ENCODE results near the gene NEIL3. TPM values are rescaled to one million over a fixed set of nuclear protein-coding genes. Genes with fewer than 3 reads are reported as not detected.

The NEIL3 gene
- total and polyA plus RNA-seq, 9 of the 15 experiments (the other 6 are each of a cell fraction or from before 2014, with no cell fraction given): 2.7 to 23.3 (median 12.9) TPM

GRCh38 chr4:177403746-177404145 lies 94.1 kb downstream of the NEIL3 start:
- Histone ChIP-seq H2AFZ (ENCODE audit: low read depth, low read length) (no peak overlapping the region), H3K36me3 (ENCODE audit: control insufficient read depth, insufficient read depth, low read length) (no peaks in the 10 kb centered on the region), H3K27ac (ENCODE audit: extremely low read depth, low read depth, low read length) (no peak overlapping the region), H4K20me1 (replicated peaks; ENCODE audit: control insufficient read depth, insufficient read depth, low read length) (no peaks in the 10 kb centered on the region), H3K9ac (ENCODE audit: insufficient read depth in 1 of 2, low read depth in 2 of 2, low read length in 2 of 2) (no peak overlapping the region), H3K4me1 (replicated peaks in 1 of 2; ENCODE audit: control insufficient read depth in 2 of 2, insufficient read depth in 2 of 2, low read length in 2 of 2) (peaks cover 0 to 3% of the 10 kb centered on the region in 2 experiments; a peak in 1 of 5 replicates), H3K79me2 (ENCODE audit: control insufficient read depth, insufficient read depth, low read length) (no peaks in the 10 kb centered on the region), H3K4me2 (ENCODE audit: insufficient read depth, low read length) (no peak overlapping the region), H3K4me3 (no peak overlapping the region), H3K9me3 (replicated peaks; ENCODE audit: control insufficient read depth, insufficient read depth, low read depth, low read length) (no peaks in the 10 kb centered on the region), H3K9me1 (ENCODE audit: control insufficient read depth, insufficient read depth, low read length) (no peaks in the 10 kb centered on the region), H3K27me3 (ENCODE audit: control insufficient read depth in 2 of 2, insufficient read depth in 2 of 2, low read length in 2 of 2) (peaks cover 11 to 18% of the 10 kb centered on the region in 2 experiments; a peak in 4 of 5 replicates)
- in situ Hi-C loops (cut with MboI) (no loop called here), intact Hi-C loops (cut with micrococcal nuclease) (no loop called here)
- CTCF ChIA-PET (ENCODE audit: low intra/inter-chr PET ratio): no interaction called here
- no peak for ATAC-seq
- no peak for FAIRE-seq
- 5% methylated on average over 6 of the region's 6 CpGs for WGBS (ENCODE audit: insufficient coverage, low coverage, missing lambda C conversion rate)
- no peak for DNase-seq (ENCODE audit: extremely low read depth in 1 of 4, low spot score in 3 of 4)
- no TSS peak for BruUV-seq (replicated peaks)
- POLR2A ChIA-PET: no interaction called here
- TF ChIP-seq ETV1 (tag; conservative IDR thresholded peaks at IDR 0.05; ENCODE audit: low read depth): no peak
- no peak for TF ChIP-seq SOX6 (IDR thresholded peaks at IDR 0.05)
- no peak for TF ChIP-seq PHF21A (IDR thresholded peaks at IDR 0.05; ENCODE audit: borderline replicate concordance, low read depth)
- TF ChIP-seq ZFP36 (IDR thresholded peaks at IDR 0.05; ENCODE audit: low read depth, low read length, partially characterized antibody): no peak
- TF ChIP-seq GABPB2 (CRISPR knock-in tag; conservative IDR thresholded peaks at IDR 0.05): no peak
- no peak for TF ChIP-seq HSF4 (CRISPR knock-in tag; IDR thresholded peaks at IDR 0.05; ENCODE audit: borderline replicate concordance)
- TF ChIP-seq BRF1 (IDR thresholded peaks at IDR 0.05; ENCODE audit: borderline replicate concordance, extremely low read depth, insufficient read length): no peak
- TF ChIP-seq TEAD1 (CRISPR knock-in tag; IDR thresholded peaks at IDR 0.05): no peak
- TF ChIP-seq, protein P1, sequence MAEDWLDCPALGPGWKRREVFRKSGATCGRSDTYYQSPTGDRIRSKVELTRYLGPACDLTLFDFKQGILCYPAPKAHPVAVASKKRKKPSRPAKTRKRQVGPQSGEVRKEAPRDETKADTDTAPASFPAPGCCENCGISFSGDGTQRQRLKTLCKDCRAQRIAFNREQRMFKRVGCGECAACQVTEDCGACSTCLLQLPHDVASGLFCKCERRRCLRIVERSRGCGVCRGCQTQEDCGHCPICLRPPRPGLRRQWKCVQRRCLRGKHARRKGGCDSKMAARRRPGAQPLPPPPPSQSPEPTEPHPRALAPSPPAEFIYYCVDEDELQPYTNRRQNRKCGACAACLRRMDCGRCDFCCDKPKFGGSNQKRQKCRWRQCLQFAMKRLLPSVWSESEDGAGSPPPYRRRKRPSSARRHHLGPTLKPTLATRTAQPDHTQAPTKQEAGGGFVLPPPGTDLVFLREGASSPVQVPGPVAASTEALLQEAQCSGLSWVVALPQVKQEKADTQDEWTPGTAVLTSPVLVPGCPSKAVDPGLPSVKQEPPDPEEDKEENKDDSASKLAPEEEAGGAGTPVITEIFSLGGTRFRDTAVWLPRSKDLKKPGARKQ (CRISPR knock-in tag; IDR thresholded peaks at IDR 0.05): no peak
- TF ChIP-seq, protein P2, sequence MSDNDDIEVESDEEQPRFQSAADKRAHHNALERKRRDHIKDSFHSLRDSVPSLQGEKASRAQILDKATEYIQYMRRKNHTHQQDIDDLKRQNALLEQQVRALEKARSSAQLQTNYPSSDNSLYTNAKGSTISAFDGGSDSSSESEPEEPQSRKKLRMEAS (CRISPR knock-in tag; IDR thresholded peaks at IDR 0.05): no peak
- no peak for TF ChIP-seq POLR2A (conservative IDR thresholded peaks at IDR 0.05)
- TF ChIP-seq NCOA6 (IDR thresholded peaks at IDR 0.05): no peak
- TF ChIP-seq RBM22 (IDR thresholded peaks at IDR 0.05; ENCODE audit: low read depth, low read length, poor library complexity, severe bottlenecking): no peak
- no peak for TF ChIP-seq EHMT2 (IDR thresholded peaks at IDR 0.05)
- TF ChIP-seq HLTF (IDR thresholded peaks at IDR 0.05): no peak
- TF ChIP-seq ZNF274 (IDR thresholded peaks at IDR 0.05; ENCODE audit: borderline replicate concordance, low read depth, low read length): no peak
